GM10248 (cell line): ENCODE measurements around the gene FTO.

Experiments used
- CTCF ChIA-PET: fragments of 300-600 bp; sonication (Branson Sonifier 250); formaldehyde crosslinking; extraction: SDS; loops from one replicate; lab custom pipeline; 2021; ENCODE audit warnings: antibody characterized with exemption; lab: Yijun Ruan, JAX
- POLR2A ChIA-PET: fragments of 350-650 bp; sonication (Branson Sonifier 250); formaldehyde crosslinking; extraction: SDS; loops from one replicate; lab custom pipeline; 2020; ENCODE audit warnings: antibody characterized with exemption; lab: Yijun Ruan, JAX
- DNase-seq: peaks from one replicate; pipeline ENCODE4 v3.0.0; 2012; ENCODE audit errors: extremely low spot score
- CTCF ChIP-seq: IDR thresholded peaks from 2 replicates; pipeline ENCODE4 v1.5.1; 2012; ENCODE audit warnings: mild to moderate bottlenecking, low read depth; ENCODE audit errors: extremely low read depth, missing control alignments, control extremely low read depth

Gene FTO

GRCh38 chr16:53967572-53967971, 263.6 kb downstream of the FTO start:
- no peak for DNase-seq
- CTCF ChIA-PET, result no interaction called here
- no peak for TF ChIP-seq CTCF
- POLR2A ChIA-PET, result no interaction called here

GRCh38 chr16:53968454-53968853, 264.5 kb downstream of the FTO start:
- CTCF ChIA-PET, result no interaction called here
- no peak for TF ChIP-seq CTCF
- DNase-seq, result no peak
- POLR2A ChIA-PET, result no interaction called here

GRCh38 chr16:53968896-53969295, 264.9 kb downstream of the FTO start:
- no peak for DNase-seq
- ChIA-PET POLR2A (no interaction called here), CTCF (interaction anchor here (1.0 kb wide), 1 partner anchor 19 kb away, joined by 5 read pairs; no protein-coding TSS in a partner anchor)
- TF ChIP-seq CTCF, result no peak

GRCh38 chr16:53971616-53972015, 267.7 kb downstream of the FTO start:
- CTCF ChIA-PET, result interaction anchor here (2.6 kb wide), 1 partner anchor 13 kb away, joined by 8 read pairs; no protein-coding TSS in a partner anchor
- POLR2A ChIA-PET, result no interaction called here
- TF ChIP-seq CTCF, result no peak
- DNase-seq, result no peak

- POLR2A ChIA-PET, result no interaction called here
- no peak for TF ChIP-seq CTCF
- CTCF ChIA-PET, result interaction anchor here (1.3 to 2.6 kb wide), 2 partner anchors 9 to 15 kb away, joined by 4 to 8 read pairs; no protein-coding TSS in a partner anchor
- DNase-seq, result no peak
Measured at GRCh38 chr16:53973021-53973420, 269.1 kb downstream of the FTO start.

GRCh38 chr16:53974484-53975080, 270.6 kb downstream of the FTO start:
- ChIA-PET CTCF (no interaction called here), POLR2A (no interaction called here)
- no peak for TF ChIP-seq CTCF
- no peak for DNase-seq

GRCh38 chr16:53980675-53981074, 276.7 kb downstream of the FTO start:
- ChIA-PET POLR2A (no interaction called here), CTCF (no interaction called here)
- TF ChIP-seq CTCF, result no peak
- DNase-seq, result no peak
